IMR-90 (cell line): ENCODE results near the gene GRK5.

Experiments
- BHLHE40 ChIP-seq: fragments of 150-350 bp; IDR thresholded peaks from 2 replicates; pipeline ENCODE4 v1.6.1; 2016; ENCODE audit warnings: mild to moderate bottlenecking, low read depth, low read length
- CHD1 ChIP-seq: IDR thresholded peaks from 2 replicates; pipeline ENCODE4 v1.6.1; 2012; ENCODE audit warnings: low read depth, low read length, improper control_type of control experiment
- ELK1 ChIP-seq: fragments of 150-350 bp; IDR thresholded peaks from 2 replicates; pipeline ENCODE4 v1.6.1; 2016; ENCODE audit warnings: low read depth, mild to moderate bottlenecking, low read length, moderate library complexity, borderline replicate concordance
- FOS ChIP-seq: fragments of 150-350 bp; IDR thresholded peaks from 2 replicates; pipeline ENCODE4 v1.6.1; 2016; ENCODE audit warnings: low read depth, low read length
- MAFK ChIP-seq: IDR thresholded peaks from 2 replicates; pipeline ENCODE4 v1.6.1; 2012; ENCODE audit warnings: low read depth, low read length, improper control_type of control experiment
- MAZ ChIP-seq: IDR thresholded peaks from 2 replicates; pipeline ENCODE4 v1.6.1; 2012; ENCODE audit warnings: low read depth, mild to moderate bottlenecking, low read length, improper control_type of control experiment, moderate library complexity, borderline replicate concordance
- POLR2A ChIP-seq: IDR thresholded peaks from 2 replicates; pipeline ENCODE4 v1.6.1; 2012; ENCODE audit warnings: mild to moderate bottlenecking, low read depth, low read length
- RAD21 ChIP-seq: IDR thresholded peaks from 2 replicates; pipeline ENCODE4 v1.6.1; 2012; ENCODE audit warnings: low read length, improper control_type of control experiment
- RCOR1 ChIP-seq: IDR thresholded peaks from 2 replicates; pipeline ENCODE4 v1.6.1; 2012; ENCODE audit warnings: mild to moderate bottlenecking, low read length, improper control_type of control experiment; ENCODE audit not compliant: insufficient replicate concordance
- RFX5 ChIP-seq: IDR thresholded peaks from 2 replicates; pipeline ENCODE4 v1.8.0; 2012; ENCODE audit warnings: low read depth, mild to moderate bottlenecking, low read length, moderate library complexity
- SMC3 ChIP-seq: fragments of 150-350 bp; IDR thresholded peaks from 2 replicates; pipeline ENCODE4 v1.6.1; 2016; ENCODE audit warnings: low read depth, mild to moderate bottlenecking, antibody characterized with exemption, low read length, moderate library complexity
- USF2 ChIP-seq: fragments of 150-350 bp; IDR thresholded peaks from 2 replicates; pipeline ENCODE4 v1.6.1; 2017; ENCODE audit warnings: mild to moderate bottlenecking, antibody characterized with exemption, low read length, low read depth
- TF ChIP-seq, protein P1 (sequence below): conservative IDR thresholded peaks from 2 replicates; pipeline ENCODE4 v1.5.1; 2012; ENCODE audit warnings: mild to moderate bottlenecking, low read depth, low read length, improper control_type of control experiment

DNA sequence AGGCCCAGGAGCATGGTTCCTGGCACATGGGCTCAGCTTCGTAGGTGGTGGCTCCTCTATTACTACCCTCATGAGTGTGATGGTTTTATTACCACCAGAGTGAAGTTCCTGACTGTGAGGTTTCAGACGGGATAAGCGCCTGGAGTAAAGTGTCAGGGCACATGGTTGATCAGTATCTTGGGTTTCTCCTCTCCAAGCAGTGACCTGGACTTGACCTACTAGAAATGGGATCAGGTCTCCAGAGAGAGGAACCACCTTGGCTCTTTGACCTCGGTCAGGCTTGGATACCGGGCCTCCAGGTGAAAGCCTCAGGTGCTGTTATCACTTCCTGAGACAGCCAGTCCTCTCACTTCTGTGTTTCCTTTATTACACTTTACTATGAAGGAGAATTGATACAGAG, 67.7 kb downstream of the GRK5 start:
- TF ChIP-seq, protein P1, sequence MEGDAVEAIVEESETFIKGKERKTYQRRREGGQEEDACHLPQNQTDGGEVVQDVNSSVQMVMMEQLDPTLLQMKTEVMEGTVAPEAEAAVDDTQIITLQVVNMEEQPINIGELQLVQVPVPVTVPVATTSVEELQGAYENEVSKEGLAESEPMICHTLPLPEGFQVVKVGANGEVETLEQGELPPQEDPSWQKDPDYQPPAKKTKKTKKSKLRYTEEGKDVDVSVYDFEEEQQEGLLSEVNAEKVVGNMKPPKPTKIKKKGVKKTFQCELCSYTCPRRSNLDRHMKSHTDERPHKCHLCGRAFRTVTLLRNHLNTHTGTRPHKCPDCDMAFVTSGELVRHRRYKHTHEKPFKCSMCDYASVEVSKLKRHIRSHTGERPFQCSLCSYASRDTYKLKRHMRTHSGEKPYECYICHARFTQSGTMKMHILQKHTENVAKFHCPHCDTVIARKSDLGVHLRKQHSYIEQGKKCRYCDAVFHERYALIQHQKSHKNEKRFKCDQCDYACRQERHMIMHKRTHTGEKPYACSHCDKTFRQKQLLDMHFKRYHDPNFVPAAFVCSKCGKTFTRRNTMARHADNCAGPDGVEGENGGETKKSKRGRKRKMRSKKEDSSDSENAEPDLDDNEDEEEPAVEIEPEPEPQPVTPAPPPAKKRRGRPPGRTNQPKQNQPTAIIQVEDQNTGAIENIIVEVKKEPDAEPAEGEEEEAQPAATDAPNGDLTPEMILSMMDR, result no peak
- no peak for TF ChIP-seq MAZ
- TF ChIP-seq POLR2A, result no peak
- no peak for TF ChIP-seq FOS
- no peak for TF ChIP-seq ELK1
- TF ChIP-seq RFX5, result no peak
- no peak for TF ChIP-seq BHLHE40
- no peak for TF ChIP-seq SMC3
- TF ChIP-seq RCOR1, result no peak
- TF ChIP-seq CHD1, result no peak
- no peak for TF ChIP-seq RAD21
- TF ChIP-seq MAFK, result no peak
- TF ChIP-seq USF2, result no peak
